COLO668 (cell line): Measurements from ENCODE around the gene PRDM1.
A peak's percentile ranks its signal among the peaks of the same experiment; 100 is the strongest.

Experiments
- DNase-seq: peaks from one replicate; lab custom pipeline; 2025; ENCODE audit not compliant: unreplicated experiment; lab: John Stamatoyannopoulos, UW

Gene PRDM1

DNA sequence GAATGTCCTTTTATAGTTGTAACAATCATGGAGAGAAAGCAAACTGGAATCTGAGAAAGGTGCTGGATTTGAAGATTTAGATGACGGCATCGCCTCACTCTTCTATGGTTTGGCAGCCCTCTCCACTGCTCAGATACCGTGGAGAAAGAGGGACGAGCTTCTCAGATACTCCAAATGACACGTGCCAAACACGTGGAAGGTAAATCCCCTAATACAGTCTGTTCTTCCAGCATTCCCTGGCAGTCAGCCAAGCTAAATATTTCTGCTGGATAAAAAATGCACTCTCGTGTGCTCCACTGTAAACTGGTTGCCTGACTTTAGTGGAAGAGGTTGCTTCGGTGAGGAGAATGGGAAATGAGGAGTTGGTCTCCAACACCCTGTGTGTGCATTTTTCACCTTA is 16.7 kb upstream of the PRDM1 start:
- DNase-seq, result peak; percentile 73

DNA sequence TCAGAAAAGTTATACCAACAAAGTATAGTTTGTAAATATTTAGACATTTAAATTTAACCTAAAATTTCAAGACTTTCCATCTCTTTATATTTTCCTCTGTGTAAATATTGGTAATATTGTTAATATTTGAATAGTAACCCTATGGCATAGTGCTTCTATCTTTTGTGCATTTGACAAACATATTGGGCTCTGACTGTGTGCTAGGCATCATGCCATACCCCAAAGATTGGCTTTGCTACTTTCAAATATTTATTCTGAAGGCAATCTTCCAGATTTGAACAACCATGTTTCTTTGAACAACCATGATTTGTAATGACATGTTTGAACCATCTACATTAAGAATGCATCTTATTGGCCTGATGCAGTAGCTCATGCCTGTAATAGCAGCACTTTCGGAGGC is 15.5 kb upstream of the PRDM1 start:
- no peak for DNase-seq

DNA sequence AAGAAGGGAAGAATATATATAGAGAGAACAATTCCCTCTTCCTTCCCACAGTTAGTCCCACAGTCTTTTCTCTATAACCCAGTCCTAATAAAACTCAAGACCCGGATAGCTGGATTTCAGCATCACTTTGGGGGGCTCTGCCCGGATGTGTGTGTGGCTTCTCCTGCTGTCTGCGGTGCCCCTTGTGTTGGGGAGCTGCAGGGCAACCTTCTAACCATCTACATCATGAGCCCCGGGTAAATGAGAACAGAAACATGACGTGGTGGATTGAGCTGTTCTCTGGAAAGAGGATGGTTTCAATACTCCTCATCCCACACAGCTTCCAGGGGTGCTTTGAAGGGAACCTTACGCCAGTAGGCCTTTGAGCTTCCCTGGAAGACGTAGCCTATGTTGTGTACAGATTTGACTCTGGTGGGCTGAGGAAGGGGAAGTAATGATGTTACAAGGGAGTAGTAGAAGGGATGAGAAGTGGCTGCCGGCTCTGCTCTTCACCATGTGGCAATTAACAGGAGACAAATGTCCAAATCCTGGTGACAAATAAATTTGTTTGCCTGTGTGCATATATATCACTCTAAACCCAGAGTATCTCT is 13.5 kb upstream of the PRDM1 start:
- DNase-seq, result no peak

DNA sequence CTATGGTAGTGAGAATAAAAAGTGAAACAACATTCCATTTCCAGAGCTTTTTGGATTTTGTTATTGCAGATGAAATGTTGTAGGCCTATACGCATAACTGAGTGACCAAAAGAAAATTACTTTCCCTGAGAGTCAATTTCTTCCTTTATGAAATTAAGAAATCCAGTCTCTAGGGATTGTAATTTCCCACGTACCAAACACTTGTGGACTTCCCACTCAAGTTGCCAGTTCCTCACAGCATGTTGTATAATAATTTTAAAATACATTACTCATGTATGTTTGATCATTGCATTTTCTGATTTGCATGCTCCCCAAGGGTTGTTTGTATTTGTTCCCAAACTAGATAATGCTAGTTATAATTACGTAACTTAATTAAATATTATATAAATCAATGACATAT is 12.0 kb upstream of the PRDM1 start:
- no peak for DNase-seq

DNA sequence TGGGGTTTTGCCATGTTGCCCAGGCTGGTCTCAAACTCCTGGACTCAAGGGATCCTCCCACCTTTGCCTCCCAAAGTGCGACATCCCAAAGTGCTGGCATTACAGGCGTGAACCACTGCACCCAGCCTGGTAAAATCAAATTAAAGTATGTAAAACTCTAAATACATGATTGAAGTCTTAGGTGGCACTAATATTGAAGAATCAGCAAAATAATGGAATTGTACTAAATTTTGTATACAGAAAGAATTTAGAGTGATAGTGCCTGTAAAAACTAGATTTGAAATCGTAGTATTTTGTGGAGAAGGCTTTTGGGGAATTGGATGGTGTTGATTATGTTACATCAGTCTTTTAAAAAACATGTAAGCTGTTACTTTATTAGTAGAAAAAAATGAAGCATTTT is 10.0 kb upstream of the PRDM1 start:
- no peak for DNase-seq

DNA sequence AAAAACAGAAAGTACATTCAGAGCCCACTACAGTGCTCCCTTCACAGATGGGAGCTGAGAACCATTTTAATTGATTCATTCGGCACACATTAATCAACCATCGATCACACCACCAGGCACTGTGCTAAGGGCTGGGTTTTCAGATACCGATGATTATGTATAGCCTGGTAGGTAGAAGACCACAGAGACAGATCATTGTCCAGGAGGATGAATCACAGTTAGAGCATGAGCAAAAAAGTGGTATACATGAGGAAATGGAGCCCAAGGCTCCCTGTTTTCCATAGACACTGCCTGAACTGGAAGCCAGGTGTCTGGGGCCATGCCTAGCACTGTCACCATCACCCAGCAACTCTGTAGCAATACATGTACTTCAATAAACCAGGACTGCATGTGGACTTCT is 9.0 kb upstream of the PRDM1 start:
- DNase-seq, result no peak

DNA sequence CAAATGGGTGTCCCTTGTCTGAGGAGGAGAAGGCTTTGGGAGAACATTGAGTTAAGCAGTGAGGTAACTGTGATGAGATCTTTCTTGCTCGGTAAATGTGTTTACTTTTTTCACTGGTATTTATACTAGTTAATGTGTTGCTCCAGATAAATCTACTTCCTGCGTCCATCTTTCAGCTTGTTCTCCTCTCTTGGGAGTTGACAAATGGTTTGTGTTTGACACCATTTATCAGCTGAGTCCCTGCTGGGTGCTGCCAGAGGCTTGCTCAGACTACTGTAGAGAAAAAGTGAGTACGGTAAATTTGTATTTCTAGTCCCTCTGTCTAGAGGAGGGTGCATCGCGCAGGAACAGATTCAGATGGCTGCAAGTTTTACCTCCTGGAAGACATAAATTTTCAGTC is 8.3 kb upstream of the PRDM1 start:
- DNase-seq, result no peak

DNA sequence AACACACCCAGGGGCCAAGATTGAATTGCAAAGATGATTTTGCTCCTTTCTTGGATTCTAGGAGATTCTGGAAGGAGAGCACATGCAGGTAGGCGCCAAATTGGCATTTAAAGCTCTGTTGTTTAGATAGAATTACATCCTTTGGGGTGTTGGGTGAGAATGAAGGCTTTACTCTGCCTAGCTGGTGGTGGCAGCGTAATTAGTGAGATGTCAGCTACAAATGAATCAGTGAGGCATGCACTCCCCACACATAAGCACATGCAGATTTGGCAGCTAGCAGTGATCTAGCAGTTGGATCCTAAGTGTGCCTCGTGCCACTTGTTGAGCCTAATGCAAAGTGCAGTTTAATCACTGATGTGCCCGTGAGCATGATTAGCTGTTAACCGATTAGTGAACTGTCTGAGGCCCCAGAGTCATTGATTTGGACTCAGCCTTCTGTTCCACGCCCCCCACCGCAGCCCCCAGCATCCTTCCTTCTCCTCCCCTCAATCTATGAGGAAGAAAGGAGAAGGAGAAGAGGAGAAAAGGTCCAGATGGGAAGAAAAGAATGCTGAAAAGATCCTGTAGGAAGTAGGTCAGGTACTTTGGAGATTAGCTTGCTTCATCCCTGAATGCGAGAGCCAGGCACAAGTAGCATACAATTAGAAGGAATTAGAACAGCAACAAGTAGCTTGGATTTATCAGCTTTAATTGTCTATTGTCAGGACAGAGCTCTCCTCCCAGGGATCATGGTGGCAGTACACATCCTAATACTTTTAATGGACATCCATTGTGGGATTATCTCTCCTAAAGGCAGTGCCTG is 6.0 kb upstream of the PRDM1 start:
- DNase-seq, result no peak

DNA sequence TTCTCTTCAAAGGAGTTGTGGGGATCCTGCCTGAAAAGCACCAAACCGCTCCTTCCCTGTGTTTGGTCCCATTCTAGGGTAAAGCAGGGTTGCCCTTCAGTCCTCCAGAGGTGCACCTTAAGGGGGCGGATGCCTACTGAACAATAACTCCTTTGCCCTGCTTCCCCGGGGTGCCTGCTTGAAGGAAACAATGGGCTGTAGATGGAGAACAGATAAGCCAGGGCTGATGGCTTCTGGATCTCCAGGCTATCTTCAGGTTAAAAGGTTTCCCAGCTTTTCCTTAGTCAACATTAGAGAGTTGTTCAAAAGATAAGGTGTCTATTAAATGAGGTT is 5.4 kb upstream of the PRDM1 start:
- no peak for DNase-seq

DNA sequence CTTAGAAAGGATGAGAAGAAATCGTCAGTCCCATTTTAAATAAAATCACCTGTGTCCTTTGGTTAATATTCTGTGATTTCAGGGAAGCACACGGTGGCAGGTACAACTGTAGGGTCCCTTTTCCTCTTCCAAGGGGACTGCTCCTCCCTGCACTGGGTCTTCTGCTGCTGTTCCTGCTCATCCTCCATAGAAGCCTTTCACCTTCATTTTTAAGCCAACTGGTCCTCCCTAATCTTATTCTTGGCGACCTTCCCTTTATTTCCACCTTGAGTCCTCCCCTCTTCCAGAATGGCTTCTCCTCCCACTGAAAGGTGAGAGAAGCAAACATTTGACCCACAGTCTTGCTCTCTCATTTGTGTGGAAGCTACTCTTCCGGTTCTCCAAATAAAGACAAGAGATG is 4.4 kb upstream of the PRDM1 start:
- DNase-seq, result no peak

DNA sequence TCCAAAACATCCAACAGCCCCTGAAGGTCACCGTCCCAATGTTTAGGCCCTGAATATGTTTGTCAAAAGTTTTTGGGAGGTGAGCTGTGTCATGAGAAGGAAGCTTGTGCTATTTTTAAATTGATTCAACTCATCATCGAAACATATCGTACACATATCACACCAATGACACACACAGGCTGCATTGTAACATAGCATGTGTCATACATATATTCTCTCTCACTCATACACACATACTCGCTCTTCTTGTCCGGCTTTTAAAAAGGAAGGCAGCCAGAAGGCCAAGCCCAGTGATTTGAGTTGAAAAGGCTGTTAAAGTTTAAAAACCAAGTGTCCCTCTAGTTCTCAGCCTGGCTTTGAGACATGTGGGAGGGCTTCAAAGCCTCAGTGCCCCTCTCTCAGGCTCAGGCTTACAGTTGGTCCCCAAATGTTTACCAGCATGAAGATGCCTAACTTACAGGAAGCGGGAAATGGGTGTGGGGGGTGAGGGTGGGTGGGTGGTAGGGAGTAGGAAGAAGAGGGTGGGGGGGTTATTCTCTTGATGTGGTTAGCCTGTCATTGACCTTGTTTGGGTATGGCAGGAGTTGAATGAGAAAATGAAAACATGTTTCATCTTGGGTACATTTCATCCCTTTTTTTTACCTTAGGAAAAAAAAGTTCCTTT is 3.3 kb upstream of the PRDM1 start:
- no peak for DNase-seq

DNA sequence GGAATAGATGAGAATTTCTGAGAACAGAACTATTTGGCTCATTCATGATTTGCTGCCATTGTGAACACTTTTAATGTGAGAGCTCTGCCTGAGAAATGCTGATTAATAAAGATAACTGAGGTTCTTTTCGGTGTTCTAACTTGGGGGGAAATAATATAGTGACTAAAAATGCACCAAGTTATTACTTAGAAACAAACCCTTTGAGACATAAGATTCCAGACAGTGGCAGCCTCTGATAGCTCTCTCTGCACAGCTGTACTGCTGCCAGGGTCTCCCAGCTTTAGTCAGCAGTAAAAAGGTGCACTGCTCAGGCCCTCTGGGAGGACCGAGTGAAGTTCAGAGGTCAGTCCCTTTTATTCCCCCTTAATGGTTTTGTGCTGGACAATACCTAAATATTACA is 2.5 kb upstream of the PRDM1 start:
- DNase-seq, result no peak

DNA sequence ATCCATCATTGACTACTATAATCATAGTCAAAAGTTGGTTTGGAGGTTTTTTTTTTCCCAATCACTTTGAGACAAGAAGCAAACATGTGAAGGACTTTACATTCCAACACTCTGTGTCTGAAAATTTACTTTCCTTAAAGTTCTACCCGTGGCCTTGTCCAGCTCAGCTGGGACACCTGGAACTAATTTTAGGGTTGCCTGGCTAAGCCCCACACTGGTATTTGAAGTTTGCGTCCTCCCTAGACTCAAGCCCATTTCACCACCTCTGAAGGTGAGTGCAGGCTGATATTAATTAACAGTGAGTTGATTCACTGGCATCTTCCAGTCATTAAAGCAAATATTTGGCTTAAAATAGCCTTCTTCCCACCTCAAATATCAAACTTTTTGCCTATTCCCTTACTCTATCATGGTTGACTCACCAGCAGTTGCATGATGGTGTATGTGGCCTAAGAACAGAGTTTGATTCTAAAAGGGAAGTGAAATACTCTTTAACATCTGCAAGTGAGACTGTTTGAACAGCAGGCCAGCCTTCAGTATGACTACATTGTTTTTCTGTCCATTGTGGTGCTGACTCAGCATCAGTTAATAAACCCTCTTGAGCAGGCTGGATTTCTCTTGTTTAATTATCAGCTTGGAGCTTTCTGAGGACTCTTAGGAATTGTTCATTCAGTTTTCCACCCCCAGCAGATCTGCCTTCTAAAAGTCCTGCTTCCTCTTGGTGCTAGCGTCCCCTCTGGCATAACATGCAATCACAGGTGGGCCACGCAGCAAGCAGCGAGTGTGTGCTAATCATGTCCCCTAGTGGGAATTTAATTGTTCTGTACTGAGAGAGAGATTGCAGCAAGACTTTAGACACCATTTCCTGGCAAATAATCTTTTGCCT is 1.8 kb upstream of the PRDM1 start:
- DNase-seq, result peak; percentile 46

DNA sequence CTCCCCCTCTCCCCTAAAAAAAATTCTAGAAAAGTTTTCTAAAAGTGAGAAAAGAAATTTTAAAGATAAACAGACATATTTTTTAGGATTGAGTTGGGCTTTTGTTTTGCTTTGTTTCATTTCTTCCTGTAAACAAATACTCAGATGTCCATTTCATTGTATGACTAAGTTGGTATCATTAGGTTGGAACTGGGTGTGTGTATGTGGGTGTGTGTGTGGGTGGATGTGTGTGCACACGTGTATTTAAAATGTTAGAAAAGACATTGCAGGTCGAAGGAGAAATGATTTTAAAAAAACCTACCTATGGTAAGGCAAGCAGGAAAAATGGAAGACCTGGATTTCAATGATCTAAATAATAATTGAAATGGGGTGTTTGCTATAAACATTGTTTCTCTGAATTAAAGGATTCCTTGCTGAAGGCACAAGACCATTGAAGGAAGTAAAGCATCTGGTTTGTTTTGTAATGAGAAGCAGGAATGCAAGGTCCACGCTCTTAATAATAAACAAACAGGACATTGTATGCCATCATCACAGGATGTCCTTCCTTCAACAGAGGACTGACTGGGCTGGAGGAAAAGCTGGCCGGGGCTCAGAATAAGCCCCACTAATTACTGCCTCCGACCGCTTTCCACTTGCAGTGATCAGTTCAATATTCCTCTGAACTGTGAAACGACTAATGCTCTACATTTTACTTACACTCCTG is 996 bp upstream of the PRDM1 start:
- DNase-seq, result no peak

DNA sequence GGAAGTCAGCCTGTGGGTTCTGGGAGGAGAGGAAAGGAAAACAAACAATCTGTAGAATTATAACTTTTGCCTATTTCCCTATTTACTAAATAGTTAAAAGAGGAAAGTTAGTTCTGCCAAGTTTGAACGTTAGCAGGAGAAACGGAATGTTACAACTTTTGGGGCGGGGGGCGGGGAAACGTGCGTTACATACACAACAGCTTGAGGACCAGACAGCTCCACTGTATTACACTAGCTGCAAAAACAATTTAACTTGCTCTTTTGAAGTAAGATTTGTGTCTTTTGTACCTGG is 498 bp upstream of the PRDM1 start:
- no peak for DNase-seq

DNA sequence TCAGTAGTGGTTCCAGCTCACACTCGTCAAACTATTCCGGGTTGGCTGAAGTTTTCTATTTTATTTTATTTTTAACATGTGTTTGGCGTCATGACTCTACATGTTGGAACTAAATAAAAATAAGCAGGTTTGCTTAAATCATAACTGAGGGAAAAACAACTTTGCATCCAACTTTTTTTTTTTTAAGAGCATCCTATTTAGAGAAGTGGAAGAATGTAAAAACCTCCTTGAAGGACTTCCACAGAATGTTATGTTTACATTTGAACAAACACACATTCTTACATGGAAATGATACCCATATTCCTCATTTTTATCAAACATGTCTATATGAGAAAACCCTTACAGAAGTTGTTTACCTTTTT is 659 bp downstream of the PRDM1 start:
- DNase-seq, result no peak

DNA sequence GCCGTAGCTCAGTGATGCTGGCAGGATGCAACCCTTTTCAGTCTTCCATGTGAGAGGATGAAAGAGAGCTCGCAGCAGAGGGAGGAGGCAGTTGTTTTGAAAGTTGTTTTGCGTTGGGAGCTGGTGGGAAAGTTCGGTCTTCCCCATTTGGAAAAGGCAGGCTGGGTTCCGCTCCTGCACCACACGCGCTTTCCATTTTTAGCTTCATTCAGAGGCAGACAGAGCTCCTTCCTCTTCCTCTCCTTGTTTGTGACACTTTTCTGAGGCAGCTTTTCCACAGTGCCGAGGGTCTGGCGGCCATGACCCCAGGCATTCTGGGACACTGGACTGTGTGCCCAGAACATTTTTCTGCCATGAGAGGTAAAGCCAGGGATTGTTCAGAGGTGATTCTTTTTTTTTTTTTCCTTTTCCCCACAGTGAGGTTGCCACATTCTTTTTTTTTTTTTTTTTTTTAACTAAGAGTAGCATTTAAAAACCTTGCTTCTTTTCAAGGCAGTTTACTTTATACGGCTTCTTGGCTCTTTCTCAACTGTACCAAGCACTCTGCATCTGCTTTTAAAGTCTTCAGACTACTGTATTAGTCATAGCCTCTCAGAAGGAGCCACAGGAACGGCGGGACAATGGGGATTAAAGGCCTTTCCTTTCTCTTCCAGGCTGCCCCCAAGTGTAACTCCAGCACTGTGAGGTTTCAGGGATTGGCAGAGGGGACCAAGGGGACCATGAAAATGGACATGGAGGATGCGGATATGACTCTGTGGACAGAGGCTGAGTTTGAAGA is 1.6 kb downstream of the PRDM1 start:
- DNase-seq, result no peak

DNA sequence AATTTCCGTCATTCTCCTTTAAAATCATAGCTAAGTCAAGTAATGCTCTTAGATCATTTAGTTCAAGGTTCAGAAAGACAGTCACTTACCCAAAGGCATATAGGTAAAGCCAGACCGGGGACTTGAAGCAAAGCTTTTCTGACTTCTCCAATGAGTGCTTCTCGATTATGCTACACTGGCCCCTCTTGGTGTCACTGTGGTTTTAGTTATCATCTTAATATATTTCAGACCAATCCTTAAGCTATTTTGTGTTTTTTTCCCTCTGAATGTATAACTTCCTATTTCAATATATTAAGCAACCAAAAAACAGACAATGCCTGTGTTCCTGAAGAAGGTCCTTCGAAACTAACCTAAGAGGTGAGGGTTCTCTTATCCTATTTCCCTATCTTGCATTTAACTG is 3.9 kb downstream of the PRDM1 start:
- DNase-seq, result no peak

DNA sequence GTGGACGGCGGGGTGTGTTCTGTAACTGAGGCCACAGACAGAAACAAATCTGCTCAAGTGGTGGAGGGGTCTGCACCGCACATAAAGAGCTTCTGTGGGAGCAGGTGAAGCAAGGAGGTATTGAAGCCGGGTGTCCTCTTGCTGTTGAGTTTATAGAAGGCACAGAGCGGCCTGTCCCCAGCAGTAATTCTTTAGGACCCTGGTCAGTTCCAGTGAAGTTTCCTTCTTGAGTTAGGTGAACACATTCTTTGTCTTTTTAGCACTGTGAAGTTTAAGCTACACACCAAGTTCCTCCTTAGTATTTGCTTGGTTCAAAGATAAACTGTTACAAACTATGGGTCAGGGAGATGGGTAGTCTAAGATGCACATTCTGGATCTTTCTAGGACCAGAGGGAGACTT is 6.1 kb downstream of the PRDM1 start:
- no peak for DNase-seq

DNA sequence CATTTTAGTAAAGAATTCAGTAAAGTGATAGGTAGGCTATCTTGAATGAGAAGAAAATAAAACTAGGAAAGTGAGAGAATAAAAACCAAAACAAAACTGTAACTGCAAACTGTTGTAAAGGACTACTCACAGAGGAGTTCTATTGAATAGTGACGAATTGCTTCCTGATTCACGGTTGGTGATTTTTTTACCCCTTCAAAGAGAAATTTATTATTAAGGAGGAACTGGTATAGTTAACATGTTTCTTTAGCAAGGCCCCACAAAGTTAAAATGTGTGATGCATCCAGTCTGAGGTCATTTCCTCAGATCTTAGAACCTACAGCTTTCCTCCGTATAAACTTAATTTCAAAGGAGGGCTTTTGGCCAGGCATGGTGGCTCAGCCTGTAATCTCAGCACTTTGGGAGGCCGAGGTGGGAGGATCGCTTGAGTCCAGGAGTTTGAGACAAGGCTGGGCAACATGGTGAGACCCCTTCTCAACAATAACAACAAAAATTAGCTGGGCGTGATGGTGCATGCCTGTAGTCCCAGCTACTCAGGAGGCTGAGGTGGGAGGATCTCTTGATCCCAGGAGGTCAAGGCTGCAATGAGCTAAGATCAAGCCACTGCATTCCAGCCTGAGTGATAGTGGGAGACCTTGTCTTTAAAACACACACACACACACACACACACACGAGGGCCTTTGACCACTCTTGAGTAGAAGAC is 8.3 kb downstream of the PRDM1 start:
- no peak for DNase-seq
